ENCODE data around the gene TNNI2.
"Not testable (repeated sequence)": the region's sequence is repeated elsewhere in the genome, so short reads cannot be mapped to it uniquely, and the experiment has no call there.

- TF ChIP-seq CTCF (IDR thresholded peaks at IDR 0.05); TCF7L2 (IDR thresholded peaks at IDR 0.05; ENCODE audit: low read depth, low read length); POLR2AphosphoS5 (IDR thresholded peaks at IDR 0.05; ENCODE audit: low read depth, low read length): not testable (repeated sequence)
Measured at GRCh38 chr11:1886551-1886950, 47.8 kb downstream of the TNNI2 start.
